Activated T-helper 1 cell treated with anti-CD3 and anti-CD28 coated beads, Interleukin-12 subunit alpha, Interleukin-12 subunit beta, Interleukin-2, Interleukin-4 antibody, amounts not matched to agents 30 ng/mL and 10 ng/mL and 1 ng/mL, durations not matched to agents 14 hours and 24 hours and 36 hours (primary cell): ENCODE data around the gene GCM1. TPM values are rescaled to one million over a fixed set of nuclear protein-coding genes. Genes with fewer than 3 reads are reported as not detected.

ENCODE experiments used
- DNase-seq: peaks from one replicate; pipeline ENCODE4 v3.0.0; 2021; ENCODE audit warnings: low spot score
- H3K27ac Mint-ChIP-seq: one replicate; pipeline ENCODE4 v1.8.0; 2021; ENCODE audit warnings: mild to moderate bottlenecking, mixed read lengths
- H3K27me3 Mint-ChIP-seq: one replicate; pipeline ENCODE4 v1.8.0; 2022; ENCODE audit warnings: mild to moderate bottlenecking, moderate library complexity, mixed read lengths; ENCODE audit not compliant: insufficient read depth
- H3K36me3 Mint-ChIP-seq: one replicate; pipeline ENCODE4 v1.8.0; 2021; ENCODE audit warnings: low read depth, mixed read lengths
- H3K4me1 Mint-ChIP-seq: one replicate; pipeline ENCODE4 v1.8.0; 2021; ENCODE audit warnings: low read depth, mixed read lengths
- H3K4me3 Mint-ChIP-seq: one replicate; pipeline ENCODE4 v1.8.0; 2021; ENCODE audit warnings: mild to moderate bottlenecking, moderate library complexity, mixed read lengths
- H3K9me3 Mint-ChIP-seq: one replicate; pipeline ENCODE4 v1.8.0; 2021; ENCODE audit warnings: mixed read lengths
- intact Hi-C: fragments of 100-400 bp; cut with micrococcal nuclease; formaldehyde crosslinking; loops from one replicate; pipeline ENCODE4 v1.15.1; 2024
- total RNA-seq: library from RNA; stranded (reverse); gene quantifications from 2 replicates; pipeline ENCODE4 v1.2.3, GENCODE V29; 2022

The GCM1 gene
- total RNA-seq, 1 donor from 2014 or later, result not detected

DNA sequence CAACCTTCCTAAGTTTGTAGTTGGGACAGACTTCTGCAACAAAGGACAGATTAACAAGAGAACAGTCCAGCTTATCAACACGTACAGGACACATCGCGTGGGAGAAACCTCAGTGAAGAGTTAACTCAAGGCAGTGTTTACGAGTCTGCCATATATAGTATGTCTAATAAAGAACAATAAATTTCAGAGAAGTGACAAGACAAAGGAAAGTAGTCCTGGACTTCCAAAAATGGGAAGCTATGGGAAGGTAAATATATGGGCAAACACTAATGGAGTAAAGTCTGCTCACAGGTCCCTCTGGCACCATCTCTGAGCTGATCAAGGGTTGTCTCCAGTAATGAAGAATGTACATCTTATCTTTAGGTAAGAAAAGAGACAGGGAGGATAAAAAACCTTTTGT lies 34.9 kb downstream of the GCM1 start:
- Mint-ChIP-seq H3K9me3 (no peaks in the 10 kb centered on the region), H3K4me1 (peaks cover 9% of the 10 kb centered on the region), H3K27me3 (peaks cover 7% of the 10 kb centered on the region), H3K36me3 (peaks cover 2% of the 10 kb centered on the region), H3K27ac (no peak overlapping the region), H3K4me3 (no peak overlapping the region)
- DNase-seq, result no peak
- intact Hi-C loops, result no loop called here

DNA sequence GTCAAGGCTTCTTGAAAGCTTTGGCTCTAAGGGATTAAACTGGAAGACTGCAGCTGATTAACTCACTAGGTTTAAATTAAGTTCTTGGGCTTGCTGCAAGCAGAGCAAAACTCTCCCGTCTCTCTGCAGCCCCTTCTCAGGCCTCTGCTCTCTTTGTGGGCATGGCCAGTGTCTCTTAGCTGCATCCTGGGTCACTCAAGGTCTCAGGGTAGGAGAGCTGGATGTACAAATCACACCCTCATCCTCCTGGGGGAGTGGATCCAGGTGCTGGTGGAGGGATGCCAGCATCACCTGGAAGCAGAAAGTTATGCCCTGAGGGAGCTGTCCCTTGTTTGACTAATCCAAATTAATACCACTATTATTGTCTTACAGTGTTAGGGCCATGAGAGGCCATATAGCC lies 35.8 kb downstream of the GCM1 start:
- no peaks in the 10 kb centered on the region for H3K9me3 Mint-ChIP-seq
- H3K4me1 Mint-ChIP-seq, result peaks cover 9% of the 10 kb centered on the region
- H3K36me3 Mint-ChIP-seq, result peaks cover 2% of the 10 kb centered on the region
- no peak overlapping the region for H3K27ac Mint-ChIP-seq
- peaks cover 2% of the 10 kb centered on the region for H3K27me3 Mint-ChIP-seq
- H3K4me3 Mint-ChIP-seq, result no peak overlapping the region
- intact Hi-C loops, result no loop called here
- DNase-seq, result no peak

DNA sequence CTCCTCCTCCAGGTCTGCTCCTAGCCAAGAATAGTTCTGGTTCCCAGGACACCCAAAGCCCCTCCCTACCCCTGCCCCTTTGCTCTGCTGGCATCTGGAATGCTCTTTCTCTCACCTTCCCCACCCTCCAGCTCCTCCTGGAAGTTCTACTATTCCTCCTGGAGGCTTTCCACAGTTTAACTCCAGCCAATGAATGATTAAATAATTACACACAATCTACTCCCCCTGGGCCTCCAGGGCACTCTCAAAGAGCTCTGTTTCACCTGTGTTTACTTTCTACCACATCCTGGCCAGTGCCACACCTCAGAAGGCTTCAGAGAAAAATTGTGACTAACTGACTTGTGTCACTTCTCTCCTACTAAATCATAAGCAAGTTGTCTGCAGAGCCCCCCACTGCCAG lies 36.2 kb downstream of the GCM1 start:
- Mint-ChIP-seq H3K36me3 (peaks cover 2% of the 10 kb centered on the region), H3K27ac (no peak overlapping the region), H3K4me1 (peaks cover 9% of the 10 kb centered on the region), H3K4me3 (no peak overlapping the region), H3K27me3 (peaks cover 2% of the 10 kb centered on the region), H3K9me3 (no peaks in the 10 kb centered on the region)
- intact Hi-C loops, result no loop called here
- DNase-seq, result no peak

DNA sequence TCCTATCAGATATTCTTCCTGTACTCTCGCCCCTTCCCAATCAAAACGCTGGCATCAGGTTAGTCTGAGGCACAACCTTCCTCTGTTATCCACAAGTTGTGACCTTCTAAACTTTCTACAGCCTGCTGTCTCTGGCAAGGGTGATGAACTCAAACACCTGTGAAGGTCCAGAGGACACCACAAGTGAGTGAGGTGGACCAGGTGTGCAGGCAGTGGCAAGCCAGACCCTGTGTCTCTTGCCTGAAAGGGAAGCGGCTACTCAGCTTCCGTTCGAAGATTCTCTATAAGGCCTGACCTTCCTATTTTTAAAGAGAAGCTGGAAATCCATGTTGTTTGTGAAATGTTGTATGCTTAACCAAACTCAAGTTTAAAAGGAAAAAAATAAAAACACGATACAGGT lies 36.8 kb downstream of the GCM1 start:
- Mint-ChIP-seq H3K27me3 (peaks cover 2% of the 10 kb centered on the region), H3K9me3 (no peaks in the 10 kb centered on the region), H3K4me1 (peaks cover 9% of the 10 kb centered on the region), H3K36me3 (peaks cover 2% of the 10 kb centered on the region), H3K27ac (no peak overlapping the region), H3K4me3 (no peak overlapping the region)
- intact Hi-C loops, result no loop called here
- DNase-seq, result no peak

DNA sequence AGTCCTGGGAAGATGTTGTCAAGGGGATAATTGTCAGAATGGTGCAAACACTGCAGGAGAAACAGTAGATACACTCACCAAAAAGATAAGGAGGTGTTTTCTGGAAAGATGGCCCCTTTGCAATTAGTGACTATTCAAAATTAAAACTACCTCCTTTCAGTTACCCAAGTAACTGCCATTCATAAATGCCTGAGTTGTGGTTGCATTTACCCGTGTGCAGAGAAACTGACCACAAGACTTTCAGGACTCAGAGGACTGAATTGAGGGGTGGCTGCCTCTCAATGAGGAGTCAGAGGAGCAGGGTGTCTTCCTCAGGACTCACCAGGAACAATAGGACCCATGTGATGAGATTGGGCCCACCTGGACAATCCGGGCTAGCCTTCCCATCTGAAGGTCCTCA lies 39.0 kb downstream of the GCM1 start:
- Mint-ChIP-seq H3K9me3 (no peaks in the 10 kb centered on the region), H3K4me1 (peaks cover 9% of the 10 kb centered on the region), H3K27me3 (peaks cover under 1% of the 10 kb centered on the region), H3K27ac (no peak overlapping the region), H3K36me3 (no peaks in the 10 kb centered on the region), H3K4me3 (no peak overlapping the region)
- intact Hi-C loops, result no loop called here
- DNase-seq, result no peak

DNA sequence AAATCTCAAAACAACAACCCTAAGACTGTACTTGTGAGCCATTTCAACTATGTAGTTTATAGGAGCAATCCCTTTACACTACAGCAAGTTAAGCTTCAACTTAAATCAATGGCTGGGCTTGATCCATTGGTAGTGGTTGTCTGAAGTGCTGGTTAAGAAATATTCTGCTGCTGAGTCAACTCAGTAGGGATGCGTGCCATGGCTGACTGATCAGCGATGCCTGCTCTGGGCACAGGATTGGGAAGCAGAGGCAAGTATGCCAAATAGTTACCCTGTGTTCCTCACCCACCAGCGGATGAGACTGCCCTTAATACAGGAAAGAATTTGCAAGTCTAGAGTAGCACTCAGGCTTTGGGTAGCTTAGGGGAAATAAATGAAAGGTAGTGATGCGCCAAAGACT lies 41.5 kb downstream of the GCM1 start:
- Mint-ChIP-seq H3K4me1 (no peaks in the 10 kb centered on the region), H3K9me3 (no peaks in the 10 kb centered on the region), H3K4me3 (no peak overlapping the region), H3K36me3 (peaks cover 6% of the 10 kb centered on the region), H3K27ac (no peak overlapping the region), H3K27me3 (no peaks in the 10 kb centered on the region)
- no peak for DNase-seq
- intact Hi-C loops, result no loop called here

DNA sequence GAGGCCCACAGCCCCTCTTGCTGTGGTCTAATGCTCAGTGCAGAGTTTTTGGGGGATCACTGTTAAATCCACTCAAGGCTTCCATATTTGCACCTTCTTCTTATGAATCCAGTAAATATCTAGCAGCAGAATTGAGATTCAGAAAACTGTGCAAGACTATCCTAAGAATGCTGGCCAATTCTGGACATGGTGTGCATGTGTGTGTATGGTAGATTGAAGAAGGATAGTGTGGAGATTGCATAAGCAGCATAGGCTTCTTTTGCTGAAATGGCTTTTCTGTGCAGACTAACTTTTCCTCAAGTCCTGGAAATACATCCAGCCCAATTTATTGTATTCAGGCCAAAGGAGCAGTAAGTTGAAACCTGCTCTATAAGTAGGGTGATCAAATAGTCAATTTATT lies 43.7 kb downstream of the GCM1 start:
- no peaks in the 10 kb centered on the region for H3K4me1 Mint-ChIP-seq
- no peak for DNase-seq
- no peaks in the 10 kb centered on the region for H3K27me3 Mint-ChIP-seq
- no peak overlapping the region for H3K4me3 Mint-ChIP-seq
- peaks cover 15% of the 10 kb centered on the region for H3K36me3 Mint-ChIP-seq
- no peak overlapping the region for H3K27ac Mint-ChIP-seq
- no peaks in the 10 kb centered on the region for H3K9me3 Mint-ChIP-seq
- intact Hi-C loops, result no loop called here

DNA sequence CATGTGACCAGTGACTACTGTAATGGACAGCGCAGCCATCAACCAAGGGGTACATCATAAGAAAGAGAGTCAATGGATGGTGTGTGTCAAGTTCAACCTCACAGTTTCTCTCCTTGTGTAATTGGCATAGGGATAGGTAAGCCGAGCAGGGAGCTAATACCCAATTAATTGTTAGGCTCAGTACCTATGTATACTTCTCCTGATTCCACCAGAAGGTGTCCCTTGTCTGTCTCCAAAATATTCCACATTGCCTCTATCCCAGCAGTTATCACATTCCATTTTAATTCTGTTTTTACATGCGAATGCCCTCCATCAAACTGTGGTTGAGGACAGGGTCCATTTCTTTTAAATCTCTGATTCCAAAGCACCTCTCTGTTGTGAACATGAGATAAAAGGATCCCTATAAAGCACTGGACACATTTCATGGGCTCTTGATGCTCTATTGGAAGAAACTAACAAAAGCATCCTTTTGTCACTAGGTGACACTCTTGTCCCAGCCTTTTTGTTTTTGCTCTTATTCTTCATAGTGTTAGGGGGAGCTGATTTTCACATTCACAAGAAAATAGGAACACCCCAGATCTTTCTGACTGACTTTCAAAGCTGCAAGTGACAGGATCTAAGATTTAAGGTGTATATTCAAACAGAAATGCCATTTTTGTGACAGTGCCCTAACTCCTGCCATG lies 44.5 kb downstream of the GCM1 start:
- H3K36me3 Mint-ChIP-seq, result peaks cover 15% of the 10 kb centered on the region
- no peaks in the 10 kb centered on the region for H3K4me1 Mint-ChIP-seq
- no peak overlapping the region for H3K4me3 Mint-ChIP-seq
- H3K9me3 Mint-ChIP-seq, result no peaks in the 10 kb centered on the region
- DNase-seq, result no peak
- H3K27ac Mint-ChIP-seq, result no peak overlapping the region
- intact Hi-C loops, result no loop called here
- no peaks in the 10 kb centered on the region for H3K27me3 Mint-ChIP-seq

DNA sequence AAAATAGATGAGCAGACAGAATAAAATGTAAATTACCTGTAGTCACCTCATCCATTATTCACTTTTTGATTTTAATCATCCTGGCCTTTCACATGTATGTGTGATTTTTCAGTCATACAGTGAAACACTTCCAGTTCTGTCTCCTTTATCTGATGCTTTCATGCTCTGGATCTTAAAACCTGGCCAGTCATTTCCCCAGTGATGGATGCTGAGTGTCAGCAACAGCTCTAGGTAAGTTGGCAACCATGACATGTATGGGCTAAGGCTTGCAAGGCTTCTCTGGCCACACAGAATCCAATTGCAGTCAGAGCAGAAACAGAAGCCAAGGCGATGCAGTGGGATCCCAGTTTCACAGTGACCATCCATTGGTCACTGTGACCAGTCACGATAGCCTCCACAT lies 47.6 kb downstream of the GCM1 start:
- H3K27ac Mint-ChIP-seq, result no peak overlapping the region
- H3K4me3 Mint-ChIP-seq, result no peak overlapping the region
- H3K9me3 Mint-ChIP-seq, result no peaks in the 10 kb centered on the region
- intact Hi-C loops, result no loop called here
- no peaks in the 10 kb centered on the region for H3K4me1 Mint-ChIP-seq
- no peak for DNase-seq
- H3K36me3 Mint-ChIP-seq, result peaks cover 36% of the 10 kb centered on the region
- H3K27me3 Mint-ChIP-seq, result no peaks in the 10 kb centered on the region

DNA sequence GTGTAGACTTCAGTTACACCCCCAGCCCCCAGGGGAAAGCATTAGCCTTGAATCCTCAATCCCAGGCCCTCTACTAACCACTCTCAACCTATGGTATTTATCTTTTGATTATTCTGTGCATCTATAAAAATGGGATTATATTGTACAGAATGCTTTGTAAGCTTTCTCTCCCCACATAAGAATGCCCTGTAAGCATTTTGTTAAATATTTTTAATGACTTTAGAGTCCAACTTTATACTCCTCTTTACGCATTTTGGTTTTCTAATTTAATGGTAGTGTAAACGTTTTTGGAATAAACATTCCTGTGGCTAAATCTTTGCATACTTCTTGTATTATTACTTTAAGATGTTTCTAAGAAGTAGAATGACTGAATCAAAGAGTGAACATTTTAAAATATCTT lies 48.1 kb downstream of the GCM1 start:
- no peaks in the 10 kb centered on the region for H3K4me1 Mint-ChIP-seq
- H3K4me3 Mint-ChIP-seq, result no peak overlapping the region
- no peak for DNase-seq
- no peaks in the 10 kb centered on the region for H3K27me3 Mint-ChIP-seq
- intact Hi-C loops, result no loop called here
- H3K36me3 Mint-ChIP-seq, result peaks cover 38% of the 10 kb centered on the region
- H3K9me3 Mint-ChIP-seq, result no peaks in the 10 kb centered on the region
- H3K27ac Mint-ChIP-seq, result no peak overlapping the region

DNA sequence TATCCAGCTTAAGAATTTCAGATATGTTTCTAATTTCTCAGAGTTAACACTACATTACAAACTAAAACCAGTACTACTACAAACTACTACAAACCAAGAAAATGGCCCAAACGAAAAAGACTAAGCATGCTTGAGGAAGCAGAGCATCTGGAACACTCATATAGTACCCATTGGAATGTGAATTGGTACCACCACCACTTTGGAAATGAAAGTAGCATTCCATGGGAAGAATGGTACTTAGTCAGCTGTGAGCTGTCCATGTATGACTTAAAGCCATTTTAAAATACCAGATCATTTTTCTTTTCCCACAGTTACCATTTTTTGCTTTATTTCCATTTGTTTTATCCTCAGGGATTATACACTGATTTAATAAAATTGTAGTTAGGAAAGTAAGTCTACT lies 52.9 kb downstream of the GCM1 start:
- intact Hi-C loops, result no loop called here
- H3K4me3 Mint-ChIP-seq, result no peak overlapping the region
- no peak for DNase-seq
- no peak overlapping the region for H3K27ac Mint-ChIP-seq
- peaks cover 52% of the 10 kb centered on the region for H3K36me3 Mint-ChIP-seq
- H3K27me3 Mint-ChIP-seq, result no peaks in the 10 kb centered on the region
- peaks cover 8% of the 10 kb centered on the region for H3K4me1 Mint-ChIP-seq
- H3K9me3 Mint-ChIP-seq, result no peaks in the 10 kb centered on the region

DNA sequence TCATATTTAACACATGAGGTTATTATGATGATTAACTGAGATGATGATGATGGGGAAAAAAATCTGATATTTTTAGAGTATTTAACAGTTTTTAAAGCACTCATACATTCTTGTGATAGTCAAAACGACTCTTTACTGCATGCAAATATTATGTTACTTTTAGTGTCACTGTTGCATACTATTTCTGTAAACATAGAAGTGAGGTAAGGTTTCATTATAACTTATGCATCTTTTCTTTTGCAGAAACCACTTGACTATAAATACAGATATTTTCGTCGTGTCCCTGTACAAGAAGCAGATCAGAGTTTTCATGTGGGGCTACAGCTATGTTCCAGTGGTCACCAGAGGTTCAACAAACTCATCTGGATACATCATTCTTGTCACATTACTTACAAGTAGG lies 53.4 kb downstream of the GCM1 start:
- H3K27me3 Mint-ChIP-seq, result no peaks in the 10 kb centered on the region
- H3K4me1 Mint-ChIP-seq, result peaks cover 8% of the 10 kb centered on the region
- H3K4me3 Mint-ChIP-seq, result no peak overlapping the region
- no peak overlapping the region for H3K27ac Mint-ChIP-seq
- DNase-seq, result no peak
- H3K36me3 Mint-ChIP-seq, result peaks cover 51% of the 10 kb centered on the region
- H3K9me3 Mint-ChIP-seq, result no peaks in the 10 kb centered on the region
- intact Hi-C loops, result no loop called here

DNA sequence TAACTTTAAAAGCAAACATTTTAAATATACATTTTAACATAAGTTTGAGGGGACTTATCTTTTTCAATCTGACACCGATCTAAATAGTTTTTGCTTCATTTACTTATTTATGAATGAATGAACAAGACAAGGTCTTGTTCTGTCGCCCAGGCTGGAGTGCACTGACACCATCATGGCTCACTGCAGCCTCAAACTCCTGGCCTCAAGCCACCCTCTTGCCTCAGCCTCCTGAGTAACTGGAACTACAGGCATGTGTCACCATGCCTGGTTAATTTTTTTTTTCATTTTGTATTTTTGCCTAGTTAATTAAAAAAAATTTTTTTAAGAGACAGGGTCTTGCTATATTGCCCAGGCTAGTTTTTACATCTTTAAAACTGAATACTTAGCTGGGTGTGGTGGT lies 58.1 kb downstream of the GCM1 start:
- peaks cover 40% of the 10 kb centered on the region for H3K36me3 Mint-ChIP-seq
- no peak overlapping the region for H3K27ac Mint-ChIP-seq
- H3K4me3 Mint-ChIP-seq, result no peak overlapping the region
- H3K9me3 Mint-ChIP-seq, result no peaks in the 10 kb centered on the region
- peaks cover 8% of the 10 kb centered on the region for H3K4me1 Mint-ChIP-seq
- DNase-seq, result no peak
- H3K27me3 Mint-ChIP-seq, result no peaks in the 10 kb centered on the region
- intact Hi-C loops, result no loop called here

DNA sequence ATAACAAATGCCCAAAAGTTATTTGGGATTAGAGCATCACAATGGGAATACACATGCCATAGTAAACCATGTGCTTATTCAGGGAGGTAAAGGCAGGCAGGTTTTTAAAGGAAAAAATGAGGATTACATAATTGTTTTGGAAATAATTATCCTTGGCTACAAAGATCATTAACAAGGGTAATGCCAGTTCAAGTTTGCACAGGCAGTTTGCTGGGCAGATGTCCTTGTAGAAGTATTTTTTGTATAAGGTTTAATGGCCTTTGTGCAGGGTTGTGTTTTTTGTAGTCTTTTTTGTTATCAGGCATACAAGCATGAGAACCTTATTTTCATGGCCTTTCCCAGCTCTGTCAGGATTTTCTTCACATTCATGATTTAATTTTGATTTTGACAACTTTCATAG lies 58.7 kb downstream of the GCM1 start:
- H3K27ac Mint-ChIP-seq, result no peak overlapping the region
- H3K4me1 Mint-ChIP-seq, result peaks cover 8% of the 10 kb centered on the region
- intact Hi-C loops, result no loop called here
- no peak for DNase-seq
- H3K36me3 Mint-ChIP-seq, result peaks cover 33% of the 10 kb centered on the region
- no peak overlapping the region for H3K4me3 Mint-ChIP-seq
- H3K27me3 Mint-ChIP-seq, result no peaks in the 10 kb centered on the region
- H3K9me3 Mint-ChIP-seq, result no peaks in the 10 kb centered on the region
